Sigmoid colon (tissue), 7 donors: ENCODE results near the gene PRKCQ. TPM values are rescaled to one million over a fixed set of nuclear protein-coding genes. Genes with fewer than 3 reads are reported as not detected.
A peak's percentile ranks its signal among the peaks of the same experiment; 100 is the strongest.

Experiments
- DNase-seq: peaks from one replicate; pipeline ENCODE4 v3.0.0-alpha.2; 2019
- H3K27ac ChIP-seq, 4 donors: fragments of 200-600 bp; sonication (generic); one replicate each; pipeline ENCODE4 v1.5.1; 2016 to 2019; ENCODE audit warnings: mild to moderate bottlenecking in 1 of 4
- H3K27me3 ChIP-seq, 3 donors: fragments of 200-600 bp; sonication (generic); one replicate each; pipeline ENCODE4 v1.5.1; 2019; ENCODE audit warnings: mild to moderate bottlenecking in 1 of 3
- H3K36me3 ChIP-seq, 4 donors: fragments of 200-600 bp; sonication (generic); one replicate each; pipeline ENCODE4 v1.5.1; 2016 to 2019
- H3K4me1 ChIP-seq, 4 donors: fragments of 200-600 bp; sonication (generic); one replicate each; pipeline ENCODE4 v1.5.1; 2017 to 2019
- H3K4me3 ChIP-seq, 4 donors: fragments of 200-600 bp; sonication (generic); one replicate each; pipeline ENCODE4 v1.5.1; 2017 to 2019; ENCODE audit warnings: mild to moderate bottlenecking in 2 of 4, moderate library complexity in 1 of 4
- H3K9me3 ChIP-seq, 4 donors: fragments of 200-600 bp in 3 of 4; sonication (generic) in 3 of 4; one replicate each; pipeline versions ENCODE4 v1.5.1 to v1.6.1; 2013 to 2019
- EP300 ChIP-seq, 4 donors: sonication (generic); formaldehyde crosslinking; IDR thresholded peaks; one replicate each; pipeline ENCODE4 v1.6.1; 2017; ENCODE audit warnings: antibody characterized with exemption in 4 of 4
- POLR2A ChIP-seq, 2 donors: fragments of 450-650 bp; IDR thresholded peaks; one replicate each; pipeline ENCODE4 v1.6.1; 2016; ENCODE audit warnings: antibody characterized with exemption in 2 of 2, mild to moderate bottlenecking in 2 of 2, moderate library complexity in 2 of 2
- POLR2AphosphoS5 ChIP-seq, 4 donors: sonication (generic); formaldehyde crosslinking; IDR thresholded peaks; one replicate each; pipeline ENCODE4 v1.6.1; 2017; ENCODE audit warnings: antibody characterized with exemption in 4 of 4
- WGBS, 2 donors: extraction: QIAGEN DNeasy Blood & Tissue Kit; methylation state at CpG; one replicate each; pipeline ENCODE4 v1.1.7; 2013; 5-methylcytosine and 5-hydroxymethylcytosine counted together
- intact Hi-C: fragments of 100-400 bp; cut with DNase I; formaldehyde crosslinking; loops from one replicate; pipeline ENCODE4 v1.15.1; 2023
- polyA plus RNA-seq, 3 donors: library from polyadenylated mRNA; stranded (reverse); fragments of 200-250 nt; gene quantifications; one replicate each; pipeline ENCODE4 v1.2.3, GENCODE V29; 2013
- total RNA-seq, 4 donors: library from RNA; depleted of rRNA; stranded (reverse); fragments of >200 nt; gene quantifications; one replicate each; pipeline ENCODE4 v1.1.0, GENCODE V29; 2016
- TF ChIP-seq, protein P1 (sequence below), 4 experiments: fragments of 450-650 bp in 3 of 4; fragments of 200-600 bp in 1 of 4; IDR thresholded peaks; one replicate each; pipeline ENCODE4 v1.5.1; 2016 to 2019; ENCODE audit warnings: antibody characterized with exemption in 4 of 4, mild to moderate bottlenecking in 3 of 4, moderate library complexity in 2 of 4
- donor health status: healthy with polysubstance abuse.
- donor health status: Bipolar disorder and iron deficiency.
- donor health status: healthy.

PRKCQ gene
- total and polyA plus RNA-seq, 7 donors: 0.23 to 3.0 (median 0.81) TPM

GRCh38 chr10:6411436-6411835 lies 168.6 kb downstream of the PRKCQ start:
- TF ChIP-seq EP300 (IDR thresholded peaks at IDR 0.05) (no peak), POLR2A (IDR thresholded peaks at IDR 0.05) (no peak), POLR2AphosphoS5 (IDR thresholded peaks at IDR 0.05) (no peak)
- TF ChIP-seq, protein P1, sequence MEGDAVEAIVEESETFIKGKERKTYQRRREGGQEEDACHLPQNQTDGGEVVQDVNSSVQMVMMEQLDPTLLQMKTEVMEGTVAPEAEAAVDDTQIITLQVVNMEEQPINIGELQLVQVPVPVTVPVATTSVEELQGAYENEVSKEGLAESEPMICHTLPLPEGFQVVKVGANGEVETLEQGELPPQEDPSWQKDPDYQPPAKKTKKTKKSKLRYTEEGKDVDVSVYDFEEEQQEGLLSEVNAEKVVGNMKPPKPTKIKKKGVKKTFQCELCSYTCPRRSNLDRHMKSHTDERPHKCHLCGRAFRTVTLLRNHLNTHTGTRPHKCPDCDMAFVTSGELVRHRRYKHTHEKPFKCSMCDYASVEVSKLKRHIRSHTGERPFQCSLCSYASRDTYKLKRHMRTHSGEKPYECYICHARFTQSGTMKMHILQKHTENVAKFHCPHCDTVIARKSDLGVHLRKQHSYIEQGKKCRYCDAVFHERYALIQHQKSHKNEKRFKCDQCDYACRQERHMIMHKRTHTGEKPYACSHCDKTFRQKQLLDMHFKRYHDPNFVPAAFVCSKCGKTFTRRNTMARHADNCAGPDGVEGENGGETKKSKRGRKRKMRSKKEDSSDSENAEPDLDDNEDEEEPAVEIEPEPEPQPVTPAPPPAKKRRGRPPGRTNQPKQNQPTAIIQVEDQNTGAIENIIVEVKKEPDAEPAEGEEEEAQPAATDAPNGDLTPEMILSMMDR (IDR thresholded peaks at IDR 0.05): no peak
- Histone ChIP-seq H3K9me3 (no peaks in the 10 kb centered on the region), H3K27ac (no peak overlapping the region), H3K27me3 (no peaks in the 10 kb centered on the region), H3K36me3 (no peaks in the 10 kb centered on the region), H3K4me3 (no peak overlapping the region), H3K4me1 (peaks cover 0 to 15% (median 13%) of the 10 kb centered on the region in 4 donors)
- WGBS, 2 donors: 90% methylated on average over 3 of the region's 3 CpGs
- intact Hi-C loops: loop anchor here (10.0 kb wide), 1 partner anchor 1003 kb away; the partner anchor contains the start of gene SFMBT2
- no peak for DNase-seq

DNA sequence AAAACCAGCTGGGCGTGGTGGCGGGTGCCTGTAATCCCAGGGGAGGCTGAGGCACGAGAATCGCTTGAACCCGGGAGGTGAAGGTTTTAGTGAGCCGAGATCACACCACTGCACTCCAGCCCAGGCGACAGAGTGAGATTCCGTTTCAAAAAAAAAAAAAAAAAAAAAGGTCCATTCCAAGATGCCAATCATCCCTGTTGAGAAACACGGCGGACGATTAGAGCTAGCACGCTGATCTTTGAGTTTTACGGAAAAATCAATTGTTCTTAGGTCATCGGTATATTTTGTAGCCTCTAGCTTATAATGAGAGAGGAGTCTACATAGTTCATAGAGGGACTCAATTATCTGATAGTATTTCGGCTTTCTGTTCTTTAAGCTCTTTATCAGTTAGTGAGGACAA lies 169.2 kb downstream of the PRKCQ start:
- H3K4me3 ChIP-seq: no peak overlapping the region
- H3K36me3 ChIP-seq: no peaks in the 10 kb centered on the region
- H3K9me3 ChIP-seq: no peaks in the 10 kb centered on the region
- intact Hi-C loops: loop anchor here (10.0 kb wide), 1 partner anchor 1004 kb away; the partner anchor contains the start of gene SFMBT2
- no peaks in the 10 kb centered on the region for H3K27me3 ChIP-seq
- WGBS, 2 donors: 94% methylated on average over 15 of the region's 15 CpGs
- peaks cover 0 to 15% (median 13%) of the 10 kb centered on the region in 4 donors for H3K4me1 ChIP-seq
- H3K27ac ChIP-seq: peak overlapping the region; percentile 29 to 76 (median 66)
- DNase-seq: no peak
- no peak for TF ChIP-seq EP300 (IDR thresholded peaks at IDR 0.05)
- no peak for TF ChIP-seq POLR2A (IDR thresholded peaks at IDR 0.05)
- no peak for TF ChIP-seq POLR2AphosphoS5 (IDR thresholded peaks at IDR 0.05)
- TF ChIP-seq, protein P1 (IDR thresholded peaks at IDR 0.05): no peak

GRCh38 chr10:6409971-6410643 lies 170.0 kb downstream of the PRKCQ start:
- no peak overlapping the region for H3K4me3 ChIP-seq
- peak overlapping the region; percentile 29 to 76 (median 66) for H3K27ac ChIP-seq
- no peaks in the 10 kb centered on the region for H3K27me3 ChIP-seq
- WGBS, 2 donors: 28 to 31% methylated on average over 2 of the region's 2 CpGs
- TF ChIP-seq POLR2A (IDR thresholded peaks at IDR 0.05) (no peak), EP300 (IDR thresholded peaks at IDR 0.05) (no peak), POLR2AphosphoS5 (IDR thresholded peaks at IDR 0.05) (peak in 3 of 4 donors; percentile 55 to 72 (median 67))
- TF ChIP-seq, protein P1 (IDR thresholded peaks at IDR 0.05): no peak
- H3K36me3 ChIP-seq: no peaks in the 10 kb centered on the region
- DNase-seq: no peak
- peaks cover 0 to 15% (median 13%) of the 10 kb centered on the region in 4 donors for H3K4me1 ChIP-seq
- intact Hi-C loops: loop anchor here (10.0 kb wide), 1 partner anchor 1005 kb away; the partner anchor contains the start of gene SFMBT2
- no peaks in the 10 kb centered on the region for H3K9me3 ChIP-seq

DNA sequence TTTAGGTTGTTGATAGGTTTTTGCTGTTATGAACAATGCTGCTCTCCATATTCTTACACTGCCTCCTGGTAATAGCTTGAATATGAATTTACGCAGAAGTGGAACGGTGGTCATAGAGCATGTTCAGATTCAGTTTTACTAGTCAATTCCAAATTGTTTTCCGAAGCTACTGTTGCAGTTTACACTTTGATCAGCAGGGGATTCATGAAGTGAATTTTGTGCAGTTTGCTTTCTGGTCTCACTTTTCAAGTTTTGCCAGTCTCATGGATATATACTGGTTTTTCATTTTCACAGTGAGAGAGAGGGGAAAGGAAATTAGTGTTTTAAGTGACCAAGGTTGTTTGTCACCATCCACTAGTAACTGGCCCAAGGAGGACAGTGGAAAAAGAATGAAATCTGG lies 171.3 kb downstream of the PRKCQ start:
- no peaks in the 10 kb centered on the region for H3K36me3 ChIP-seq
- TF ChIP-seq POLR2AphosphoS5 (IDR thresholded peaks at IDR 0.05) (no peak), POLR2A (IDR thresholded peaks at IDR 0.05) (no peak)
- intact Hi-C loops: no loop called here
- no peak for DNase-seq
- H3K4me1 ChIP-seq: peaks cover 0 to 15% (median 13%) of the 10 kb centered on the region in 4 donors
- no peaks in the 10 kb centered on the region for H3K9me3 ChIP-seq
- H3K27ac ChIP-seq: no peak overlapping the region
- WGBS, 2 donors: 89 to 91% methylated on average over 3 of the region's 3 CpGs
- H3K4me3 ChIP-seq: no peak overlapping the region
- H3K27me3 ChIP-seq: no peaks in the 10 kb centered on the region

- H3K4me1 ChIP-seq: peaks cover 0 to 15% (median 13%) of the 10 kb centered on the region in 4 donors
- no peaks in the 10 kb centered on the region for H3K9me3 ChIP-seq
- no peak for DNase-seq
- H3K4me3 ChIP-seq: no peak overlapping the region
- TF ChIP-seq POLR2A (IDR thresholded peaks at IDR 0.05): no peak
- TF ChIP-seq EP300 (IDR thresholded peaks at IDR 0.05): no peak
- no peak for TF ChIP-seq POLR2AphosphoS5 (IDR thresholded peaks at IDR 0.05)
- TF ChIP-seq, protein P1 (IDR thresholded peaks at IDR 0.05): no peak
- no peak overlapping the region for H3K27ac ChIP-seq
- H3K27me3 ChIP-seq: no peaks in the 10 kb centered on the region
- no peaks in the 10 kb centered on the region for H3K36me3 ChIP-seq
- WGBS, 2 donors: 92 to 95% methylated on average over 11 of the region's 11 CpGs
- intact Hi-C loops: no loop called here
Measured at GRCh38 chr10:6407034-6407721, 172.9 kb downstream of the PRKCQ start.
